ENCODE results near the gene WRAP53. TPM values are rescaled to one million over a fixed set of nuclear protein-coding genes. Genes with fewer than 3 reads are reported as not detected.

Gene WRAP53
- total RNA-seq, 2 experiments from 2014 or later = 24.8 to 30.7 TPM

DNA sequence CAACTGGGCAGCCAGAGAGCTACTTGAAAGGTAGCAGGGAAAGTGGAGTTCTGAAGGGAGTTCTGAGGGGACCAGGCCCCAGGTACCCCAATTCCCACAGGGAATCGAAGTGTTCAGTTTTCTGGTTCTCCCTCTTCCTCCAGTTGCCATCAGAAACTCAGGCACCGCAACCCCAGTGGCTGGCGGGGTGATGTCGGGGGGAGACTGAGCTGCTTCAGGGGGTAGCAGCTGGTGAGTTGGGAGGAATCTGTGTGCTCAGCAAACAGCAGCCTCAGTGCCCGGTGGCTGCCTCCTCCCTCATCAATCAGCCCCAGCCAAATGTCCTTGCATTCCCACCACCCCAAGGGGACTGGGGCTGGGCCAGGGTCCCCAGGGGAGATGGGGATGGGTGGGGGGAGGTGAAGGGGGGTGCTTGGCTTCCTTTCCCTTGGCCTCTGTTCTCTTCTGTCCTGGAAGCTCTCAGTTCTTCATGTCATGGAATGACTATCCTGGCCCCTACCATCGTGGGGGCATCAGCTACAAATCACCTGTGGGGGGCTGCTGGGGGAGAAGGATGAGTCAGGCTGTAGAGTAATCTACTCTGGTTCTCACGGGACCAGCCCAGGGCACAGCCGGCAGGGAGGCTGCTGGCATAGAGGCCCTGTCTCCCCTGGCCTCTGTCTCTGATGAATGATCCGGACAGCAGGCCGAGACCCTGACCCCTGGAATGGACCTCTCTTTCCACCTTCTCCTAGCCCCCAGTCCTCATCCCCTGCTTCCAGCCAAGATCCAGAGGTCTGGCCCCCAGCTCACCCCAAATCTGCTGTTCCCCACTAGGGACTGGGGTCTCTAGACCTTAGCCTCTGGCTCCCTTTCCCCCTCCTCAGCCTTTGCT lies 26.7 kb downstream of the WRAP53 start:
- CTCF ChIA-PET (ENCODE audit: unreplicated experiment) = interaction anchor here (0.6 kb wide), 1 partner anchor 339 kb away, joined by 4 read pairs; no protein-coding TSS in a partner anchor
- H4K20me1 ChIP-seq (ENCODE audit: insufficient read depth, low read length) = no peaks in the 10 kb centered on the region
- no TSS peak for BruUV-seq (replicated peaks)

DNA sequence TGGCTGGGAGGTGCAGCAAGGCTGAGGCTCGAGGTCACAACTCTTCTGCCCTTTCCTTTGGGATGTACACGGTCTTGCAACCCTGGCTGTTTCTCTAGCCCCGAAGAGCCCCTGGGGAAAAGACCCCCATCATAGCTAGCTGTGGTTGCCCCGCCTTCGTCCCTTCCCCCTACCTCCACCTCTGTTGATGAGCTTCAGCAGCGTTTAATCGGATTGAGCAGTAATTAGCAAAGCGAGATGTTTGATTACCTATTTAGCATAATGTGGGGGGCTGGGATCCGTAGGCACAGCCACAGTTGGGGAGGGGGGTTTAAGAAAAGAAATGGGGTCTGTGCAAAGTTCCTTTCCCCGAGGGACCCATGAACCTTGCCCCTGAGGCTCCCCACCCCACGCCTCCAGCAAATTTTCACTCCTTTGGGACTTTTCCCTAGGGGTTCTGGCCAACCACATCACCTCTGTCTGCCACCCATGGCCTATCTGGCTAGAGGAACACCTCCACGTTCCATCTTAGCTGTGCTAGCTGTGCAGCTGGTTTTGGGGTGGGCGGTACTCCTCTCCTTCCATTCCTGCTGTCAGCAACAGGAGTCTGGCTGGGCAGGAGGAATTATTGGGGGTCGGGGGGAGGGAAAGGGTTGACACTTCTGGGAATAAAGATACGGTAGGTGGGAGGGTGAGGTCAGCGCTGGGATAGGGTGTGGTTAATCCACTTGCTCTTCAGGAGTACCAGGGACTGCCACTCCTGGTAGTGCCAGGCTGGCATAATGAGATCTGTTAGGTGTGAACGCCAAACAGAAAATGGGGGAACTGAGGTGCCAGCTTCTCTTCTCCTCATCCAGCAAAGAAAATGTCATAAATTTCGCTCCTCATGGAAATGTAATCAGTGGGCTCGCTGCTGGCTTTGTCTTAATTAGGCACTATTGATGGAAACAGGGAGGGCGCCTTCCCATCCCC lies 27.9 kb downstream of the WRAP53 start:
- no peak for TF ChIP-seq EZH2phosphoT487 (IDR thresholded peaks at IDR 0.05; ENCODE audit: borderline replicate concordance, low read depth, low read length)
- TF ChIP-seq, protein P1, sequence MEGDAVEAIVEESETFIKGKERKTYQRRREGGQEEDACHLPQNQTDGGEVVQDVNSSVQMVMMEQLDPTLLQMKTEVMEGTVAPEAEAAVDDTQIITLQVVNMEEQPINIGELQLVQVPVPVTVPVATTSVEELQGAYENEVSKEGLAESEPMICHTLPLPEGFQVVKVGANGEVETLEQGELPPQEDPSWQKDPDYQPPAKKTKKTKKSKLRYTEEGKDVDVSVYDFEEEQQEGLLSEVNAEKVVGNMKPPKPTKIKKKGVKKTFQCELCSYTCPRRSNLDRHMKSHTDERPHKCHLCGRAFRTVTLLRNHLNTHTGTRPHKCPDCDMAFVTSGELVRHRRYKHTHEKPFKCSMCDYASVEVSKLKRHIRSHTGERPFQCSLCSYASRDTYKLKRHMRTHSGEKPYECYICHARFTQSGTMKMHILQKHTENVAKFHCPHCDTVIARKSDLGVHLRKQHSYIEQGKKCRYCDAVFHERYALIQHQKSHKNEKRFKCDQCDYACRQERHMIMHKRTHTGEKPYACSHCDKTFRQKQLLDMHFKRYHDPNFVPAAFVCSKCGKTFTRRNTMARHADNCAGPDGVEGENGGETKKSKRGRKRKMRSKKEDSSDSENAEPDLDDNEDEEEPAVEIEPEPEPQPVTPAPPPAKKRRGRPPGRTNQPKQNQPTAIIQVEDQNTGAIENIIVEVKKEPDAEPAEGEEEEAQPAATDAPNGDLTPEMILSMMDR (conservative IDR thresholded peaks at IDR 0.05; ENCODE audit: low read length) = no peak
- Histone ChIP-seq H3K27ac (ENCODE audit: low read depth, low read length, poor library complexity, severe bottlenecking) (no peak overlapping the region), H3K9me3 (ENCODE audit: low read length) (no peaks in the 10 kb centered on the region), H4K20me1 (ENCODE audit: insufficient read depth, low read length) (no peaks in the 10 kb centered on the region), H3K79me2 (ENCODE audit: insufficient read depth, low read depth, low read length) (no peaks in the 10 kb centered on the region), H3K4me3 (ENCODE audit: low read depth, low read length, poor library complexity, severe bottlenecking) (no peak overlapping the region), H2AFZ (ENCODE audit: low read length) (no peak overlapping the region), H3K36me3 (ENCODE audit: insufficient read depth, low read length) (no peaks in the 10 kb centered on the region), H3K4me1 (ENCODE audit: insufficient read depth, low read length, poor library complexity, severe bottlenecking) (no peaks in the 10 kb centered on the region), H3K9me2 (ENCODE audit: insufficient read depth, low read length) (no peaks in the 10 kb centered on the region), H3K4me2 (ENCODE audit: low read length) (no peak overlapping the region)
- DNase-seq (ENCODE audit: low spot score) = no peak
- ChIA-PET POLR2A (no interaction called here), CTCF (ENCODE audit: unreplicated experiment) (no interaction called here)
- intact Hi-C loops (cut with micrococcal nuclease; ENCODE audit: unreplicated experiment) = no loop called here
- no TSS peak for BruUV-seq (replicated peaks)

More for the DNA sequence above, 26.7 kb downstream of the WRAP53 start:
- H3K36me3 ChIP-seq (ENCODE audit: insufficient read depth, low read length) = no peaks in the 10 kb centered on the region
- H3K27ac ChIP-seq (ENCODE audit: low read depth, low read length, poor library complexity, severe bottlenecking) = no peak overlapping the region
- POLR2A ChIA-PET = no interaction called here
- no peak for DNase-seq (ENCODE audit: low spot score)
- no peaks in the 10 kb centered on the region for H3K9me3 ChIP-seq (ENCODE audit: low read length)
- H3K79me2 ChIP-seq (ENCODE audit: insufficient read depth, low read depth, low read length) = no peaks in the 10 kb centered on the region
- H3K9me2 ChIP-seq (ENCODE audit: insufficient read depth, low read length) = 0 out of 2 replicates have a peak, but pooled peaks cover 4% of the 10 kb centered on the region
- H2AFZ ChIP-seq (ENCODE audit: low read length) = no peak overlapping the region
- no peak overlapping the region for H3K4me2 ChIP-seq (ENCODE audit: low read length)
- TF ChIP-seq, protein P1 (conservative IDR thresholded peaks at IDR 0.05; ENCODE audit: low read length) = no peak
- no peak for TF ChIP-seq EZH2phosphoT487 (IDR thresholded peaks at IDR 0.05; ENCODE audit: borderline replicate concordance, low read depth, low read length)
- peaks cover 9% of the 10 kb centered on the region for H3K4me1 ChIP-seq (ENCODE audit: insufficient read depth, low read length, poor library complexity, severe bottlenecking)
- intact Hi-C loops (cut with micrococcal nuclease; ENCODE audit: unreplicated experiment) = no loop called here
- no peak overlapping the region for H3K4me3 ChIP-seq (ENCODE audit: low read depth, low read length, poor library complexity, severe bottlenecking)
